Measurements from ENCODE around the gene ASB13.
A peak's percentile ranks its signal among the peaks of the same experiment; 100 is the strongest.

ASB13 gene

DNA sequence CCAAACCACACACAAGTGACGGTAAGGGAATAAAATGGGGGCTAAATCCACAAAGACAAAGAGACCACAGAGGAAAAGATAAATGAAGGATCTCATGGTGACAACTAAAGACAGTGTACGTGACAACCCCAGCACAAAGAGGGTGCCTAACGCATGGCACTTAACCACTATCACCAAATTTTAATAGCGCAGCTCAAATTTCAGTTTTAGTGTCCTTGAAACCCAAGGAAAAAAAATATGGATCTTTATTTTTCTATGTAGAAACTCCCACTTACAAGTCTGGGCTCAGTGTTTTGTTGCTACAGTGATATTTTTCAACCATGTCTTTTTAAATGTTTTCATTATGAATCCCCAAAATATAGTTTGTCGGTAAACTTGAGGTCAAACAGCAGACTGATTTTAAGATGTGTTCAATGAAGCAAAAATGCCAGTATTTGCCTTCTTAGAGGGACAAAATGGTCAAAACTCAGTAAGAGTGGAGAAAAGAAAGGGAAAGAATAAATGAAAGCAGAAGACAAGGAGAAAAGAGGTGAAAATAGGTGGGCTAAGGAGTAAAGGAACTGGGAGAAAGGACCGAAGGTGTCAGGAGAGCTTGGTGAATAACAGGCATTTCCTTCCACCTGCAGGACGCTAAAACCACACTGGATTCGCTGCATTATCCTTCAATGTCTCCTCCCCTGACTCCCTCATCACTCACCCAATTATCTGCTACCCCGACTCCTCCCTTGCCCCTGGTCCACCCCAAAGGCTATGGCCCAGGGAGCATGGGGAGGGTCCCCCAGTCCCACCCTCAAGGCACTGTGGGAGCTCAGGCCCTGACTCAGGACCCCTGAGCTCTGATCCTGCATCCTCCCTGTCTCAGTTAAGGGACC is 3.5 kb downstream of the ASB13 start (continued):
- no peak for TF ChIP-seq ZNF223 (tag by site-specific recombination; IDR thresholded peaks at IDR 0.05)
- peak; percentile 50 for TF ChIP-seq ZNF366 (tag by site-specific recombination; conservative IDR thresholded peaks at IDR 0.05)
- TF ChIP-seq ZNF629 (tag by site-specific recombination; IDR thresholded peaks at IDR 0.05) = 0 out of 2 replicates have a peak, but pooled peaks have one; percentile 9
- TF ChIP-seq ZNF324 (tag by site-specific recombination; IDR thresholded peaks at IDR 0.05) = no peak
- no peak for TF ChIP-seq SCRT1 (tag by site-specific recombination; IDR thresholded peaks at IDR 0.05; ENCODE audit: borderline replicate concordance)
- TF ChIP-seq, protein P1, sequence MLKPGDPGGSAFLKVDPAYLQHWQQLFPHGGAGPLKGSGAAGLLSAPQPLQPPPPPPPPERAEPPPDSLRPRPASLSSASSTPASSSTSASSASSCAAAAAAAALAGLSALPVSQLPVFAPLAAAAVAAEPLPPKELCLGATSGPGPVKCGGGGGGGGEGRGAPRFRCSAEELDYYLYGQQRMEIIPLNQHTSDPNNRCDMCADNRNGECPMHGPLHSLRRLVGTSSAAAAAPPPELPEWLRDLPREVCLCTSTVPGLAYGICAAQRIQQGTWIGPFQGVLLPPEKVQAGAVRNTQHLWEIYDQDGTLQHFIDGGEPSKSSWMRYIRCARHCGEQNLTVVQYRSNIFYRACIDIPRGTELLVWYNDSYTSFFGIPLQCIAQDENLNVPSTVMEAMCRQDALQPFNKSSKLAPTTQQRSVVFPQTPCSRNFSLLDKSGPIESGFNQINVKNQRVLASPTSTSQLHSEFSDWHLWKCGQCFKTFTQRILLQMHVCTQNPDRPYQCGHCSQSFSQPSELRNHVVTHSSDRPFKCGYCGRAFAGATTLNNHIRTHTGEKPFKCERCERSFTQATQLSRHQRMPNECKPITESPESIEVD (tag by site-specific recombination; IDR thresholded peaks at IDR 0.05) = peak; percentile 70
- no peak for TF ChIP-seq ZNF37A (tag by site-specific recombination; IDR thresholded peaks at IDR 0.05)
- TF ChIP-seq ZNF24 (tag by site-specific recombination; IDR thresholded peaks at IDR 0.05) = no peak
- no peak for TF ChIP-seq ZNF473 (tag by site-specific recombination; IDR thresholded peaks at IDR 0.05)
- no peak for TF ChIP-seq ZNF664 (tag by site-specific recombination; IDR thresholded peaks at IDR 0.05)
- no peak for TF ChIP-seq ZNF544 (tag by site-specific recombination; IDR thresholded peaks at IDR 0.05)
- no peak for TF ChIP-seq HIC1 (tag by site-specific recombination; IDR thresholded peaks at IDR 0.05)
- no peak for TF ChIP-seq MYNN (tag by site-specific recombination; IDR thresholded peaks at IDR 0.05; ENCODE audit: borderline replicate concordance)
- no peak for TF ChIP-seq ZSCAN4 (tag by site-specific recombination; IDR thresholded peaks at IDR 0.05)
- no peak for TF ChIP-seq ATF2 (tag by site-specific recombination; IDR thresholded peaks at IDR 0.05; ENCODE audit: low read depth)
- no peak for TF ChIP-seq INSM2 (tag by site-specific recombination; IDR thresholded peaks at IDR 0.05)

DNA sequence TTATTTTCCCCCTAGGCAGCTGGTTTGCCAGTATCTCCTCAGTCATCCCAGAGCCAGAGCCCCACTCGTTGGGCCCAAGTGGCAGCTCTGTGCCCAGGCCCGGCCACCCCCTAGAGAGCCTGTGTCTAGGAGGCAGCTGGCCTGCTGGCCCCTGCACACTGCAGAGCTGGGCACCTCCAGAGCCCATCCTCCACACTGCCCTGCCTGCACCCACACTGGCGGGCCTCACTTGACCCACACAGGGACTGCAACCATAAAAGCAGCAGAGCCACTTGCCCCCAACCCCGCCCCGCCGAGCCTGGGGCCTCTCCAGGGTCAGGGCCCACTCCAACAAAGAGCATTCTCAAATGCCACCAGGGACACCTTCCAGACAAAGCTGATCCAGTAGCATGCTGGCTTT is 5.4 kb downstream of the ASB13 start:
- H3K27ac ChIP-seq (ENCODE audit: extremely low read depth, low read depth, low read length) = no peak overlapping the region
- H3K4me1 ChIP-seq (ENCODE audit: control insufficient read depth, insufficient read depth, low read length) = peaks cover 22% of the 10 kb centered on the region
- no peaks in the 10 kb centered on the region for H3K9me3 ChIP-seq (ENCODE audit: control insufficient read depth, insufficient read depth, low read depth, low read length)
- no peak overlapping the region for H3K4me3 ChIP-seq (ENCODE audit: low read depth, low read length)
- H3K36me3 ChIP-seq (ENCODE audit: control insufficient read depth in 2 of 2, insufficient read depth in 1 of 2, low read length in 2 of 2) = no peaks in the 10 kb centered on the region
- POLR2A ChIA-PET = no interaction called here
- TF ChIP-seq ZNF175 (tag by site-specific recombination; IDR thresholded peaks at IDR 0.05) (no peak), ZNF449 (tag by site-specific recombination; IDR thresholded peaks at IDR 0.05) (peak; percentile 36; the same call in 1 of the 2 replicates), ZNF311 (tag by site-specific recombination; IDR thresholded peaks at IDR 0.05; ENCODE audit: borderline replicate concordance) (no peak)
- CTCF ChIA-PET = interaction anchor here (1.1 kb wide), 1 partner anchor 38 kb away, joined by 4 read pairs; no protein-coding TSS in a partner anchor

Measured in HEK293 (cell line).